GM18505 (cell line): ENCODE data around the gene PTCH1.

Experiments used
- ATAC-seq: cut with Tn5 transposase; IDR thresholded peaks from one replicate; pipeline ENCODE4 v1.9.1; 2021; ENCODE audit not compliant: unreplicated experiment
- POLR2A ChIP-seq: IDR thresholded peaks from 4 replicates; pipeline ENCODE4 v1.6.1; 2011; ENCODE audit warnings: borderline replicate concordance; ENCODE audit not compliant: insufficient read depth, insufficient read length; ENCODE audit errors: extremely low read depth

The PTCH1 gene

GRCh38 chr9:95516734-95517558 lies at the start of gene PTCH1:
PTCH1 (minus strand) TSS chr9:95516971.
- TF ChIP-seq POLR2A: no peak
- ATAC-seq: no peak

- no peak for TF ChIP-seq POLR2A
- ATAC-seq: no peak
Measured at GRCh38 chr9:95565982-95566381, 49.2 kb upstream of the PTCH1 start.

- no peak for TF ChIP-seq POLR2A
- no peak for ATAC-seq
Measured at GRCh38 chr9:95561913-95562312, 45.1 kb upstream of the PTCH1 start.

DNA sequence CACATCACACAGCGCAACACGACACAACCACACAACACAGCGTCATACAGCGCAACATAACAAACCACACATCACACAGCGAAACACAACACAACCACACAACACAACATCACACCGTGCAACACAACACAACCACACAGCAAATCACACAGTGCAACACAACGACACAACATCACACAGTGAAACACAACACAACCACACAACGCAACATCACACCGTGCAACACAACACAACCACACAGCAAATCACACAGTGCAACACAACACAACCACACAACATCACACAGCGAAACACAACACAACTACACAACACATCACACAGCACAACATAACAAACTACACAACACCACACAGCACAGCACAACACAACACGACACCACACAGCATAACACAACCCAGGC lies 40.4 kb upstream of the PTCH1 start:
- no peak for TF ChIP-seq POLR2A
- no peak for ATAC-seq

DNA sequence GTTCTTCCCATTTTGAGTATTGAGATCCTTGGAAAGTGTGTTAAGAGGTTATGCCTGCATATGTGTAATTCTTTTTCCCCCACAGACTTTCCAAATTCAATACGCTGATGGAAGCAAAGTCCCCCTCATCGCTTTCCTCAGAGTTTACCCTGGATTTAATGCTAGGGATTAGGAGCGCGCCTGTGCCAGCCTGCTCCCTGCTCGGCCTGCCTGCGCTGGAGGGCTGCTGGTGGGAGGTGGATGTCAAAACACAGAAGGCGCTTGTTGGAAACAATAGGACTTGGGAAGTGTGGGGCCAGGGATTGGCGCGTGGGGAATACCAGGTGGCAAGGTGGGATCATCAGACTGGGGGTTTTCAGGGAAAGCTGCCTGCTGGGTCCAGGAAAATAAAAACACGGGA lies 39.8 kb upstream of the PTCH1 start:
- ATAC-seq: no peak
- TF ChIP-seq POLR2A: no peak

DNA sequence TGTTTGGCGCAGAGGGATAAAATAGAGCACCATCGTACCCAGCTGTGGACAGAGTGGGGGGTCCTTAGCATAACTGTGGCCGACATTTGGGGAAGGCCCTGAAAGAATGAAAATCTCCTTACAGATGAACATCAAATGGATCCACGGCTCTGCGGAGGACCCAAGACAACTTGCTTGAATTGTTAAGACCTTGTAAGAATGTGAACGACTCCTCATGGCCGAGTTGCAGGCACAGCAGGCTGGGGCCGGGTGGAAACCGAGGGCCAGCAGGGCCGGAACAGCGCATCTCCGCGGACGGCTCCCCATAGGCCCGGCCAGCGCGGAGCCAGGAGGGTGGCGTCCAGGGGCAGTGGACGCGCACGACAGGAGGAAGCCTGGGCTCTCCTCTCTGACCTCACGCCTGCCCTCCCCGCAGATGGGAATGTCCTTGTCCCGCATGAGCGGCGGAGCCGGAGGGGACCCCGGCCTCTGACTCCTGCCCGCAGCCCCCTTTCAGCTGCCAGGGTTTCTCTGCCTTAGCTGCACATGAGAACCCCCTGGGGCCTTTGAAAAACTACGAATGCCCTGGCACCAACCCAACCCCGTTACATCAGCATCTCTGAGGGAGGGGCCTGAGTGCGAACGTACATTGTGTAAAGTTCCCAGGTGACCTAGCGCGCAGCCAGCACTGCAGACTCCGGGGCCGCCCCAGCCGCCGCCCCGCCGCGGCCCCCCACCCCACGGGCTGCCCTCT lies 36.2 kb upstream of the PTCH1 start:
- TF ChIP-seq POLR2A: no peak
- no peak for ATAC-seq

GRCh38 chr9:95552255-95552654 lies 35.5 kb upstream of the PTCH1 start:
- no peak for ATAC-seq
- no peak for TF ChIP-seq POLR2A

GRCh38 chr9:95551406-95551805 lies 34.6 kb upstream of the PTCH1 start:
- no peak for ATAC-seq
- no peak for TF ChIP-seq POLR2A

- no peak for ATAC-seq
- TF ChIP-seq POLR2A: no peak
Measured at GRCh38 chr9:95545831-95546567, 29.2 kb upstream of the PTCH1 start.

DNA sequence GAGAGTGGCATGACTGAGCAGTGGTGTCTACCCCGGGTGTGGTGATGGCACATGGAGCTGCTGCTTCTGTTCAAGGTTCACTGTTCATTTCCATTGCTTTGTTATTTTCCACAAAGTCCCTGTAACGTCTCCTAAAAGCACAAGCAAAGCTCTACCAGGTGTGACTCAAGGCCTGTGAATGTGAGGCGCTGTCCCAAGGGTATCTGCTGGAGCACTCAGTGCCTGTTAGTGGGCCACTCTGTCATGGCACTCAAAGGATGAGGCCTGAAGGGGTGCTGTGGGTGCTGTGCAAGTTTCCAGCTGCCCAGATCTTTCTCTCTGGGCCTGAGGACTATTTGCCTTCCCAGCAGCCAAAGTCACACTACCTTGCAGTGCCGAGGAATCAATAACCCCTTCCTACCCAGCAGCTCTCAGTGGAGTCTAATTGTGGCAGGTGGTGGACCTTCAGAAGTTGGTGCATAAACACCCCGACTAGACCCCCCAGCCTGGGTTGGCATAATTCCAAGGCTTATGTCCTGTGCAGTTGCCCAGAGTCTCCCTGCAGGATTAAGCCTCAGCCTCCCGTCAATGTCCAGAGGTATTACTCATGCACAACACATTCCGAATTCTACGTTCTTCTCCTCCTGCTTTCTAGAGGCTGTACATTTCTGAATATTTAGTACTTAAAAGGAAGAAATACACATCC lies 17.4 kb upstream of the PTCH1 start:
- ATAC-seq: no peak
- no peak for TF ChIP-seq POLR2A

DNA sequence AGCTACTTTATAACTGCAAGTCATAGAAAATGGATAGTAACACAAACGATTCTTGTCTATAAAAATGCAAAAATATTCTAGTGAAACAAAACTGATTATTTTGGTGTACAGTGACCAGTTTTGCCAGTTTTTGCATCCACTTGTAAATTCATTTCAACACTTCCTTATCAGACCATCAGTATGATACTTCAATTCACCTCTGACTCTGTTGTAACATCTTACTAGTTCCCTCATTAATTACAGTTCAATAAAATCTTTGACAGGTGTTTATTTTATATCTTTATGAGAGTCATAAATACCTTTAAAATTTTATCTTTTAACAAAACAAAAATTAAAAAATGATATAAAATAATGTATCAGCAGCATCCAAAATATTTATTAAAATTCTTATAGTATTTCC lies 13.1 kb upstream of the PTCH1 start:
- no peak for ATAC-seq
- no peak for TF ChIP-seq POLR2A

GRCh38 chr9:95528908-95529502 lies 12.2 kb upstream of the PTCH1 start:
- TF ChIP-seq POLR2A: no peak
- ATAC-seq: no peak
